GM08714 (cell line): ENCODE data around the gene TBC1D21.

Experiments used
- H3K4me3 ChIP-seq: fragments of 200-500 bp; sonication (Bioruptor generic); 2 replicates; pipeline ENCODE4 v1.5.1; 2014; ENCODE audit warnings: mild to moderate bottlenecking, low read length, inconsistent platforms
- ZNF274 ChIP-seq: IDR thresholded peaks from 2 replicates; pipeline ENCODE4 v1.6.1; 2012; ENCODE audit warnings: mild to moderate bottlenecking, low read depth, low read length

The TBC1D21 gene, protein sequence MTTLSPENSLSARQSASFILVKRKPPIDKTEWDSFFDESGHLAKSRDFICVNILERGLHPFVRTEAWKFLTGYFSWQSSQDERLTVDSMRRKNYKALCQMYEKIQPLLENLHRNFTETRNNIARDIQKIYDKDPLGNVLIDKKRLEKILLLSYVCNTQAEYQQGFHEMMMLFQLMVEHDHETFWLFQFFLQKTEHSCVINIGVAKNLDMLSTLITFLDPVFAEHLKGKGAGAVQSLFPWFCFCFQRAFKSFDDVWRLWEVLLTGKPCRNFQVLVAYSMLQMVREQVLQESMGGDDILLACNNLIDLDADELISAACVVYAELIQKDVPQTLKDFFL

DNA sequence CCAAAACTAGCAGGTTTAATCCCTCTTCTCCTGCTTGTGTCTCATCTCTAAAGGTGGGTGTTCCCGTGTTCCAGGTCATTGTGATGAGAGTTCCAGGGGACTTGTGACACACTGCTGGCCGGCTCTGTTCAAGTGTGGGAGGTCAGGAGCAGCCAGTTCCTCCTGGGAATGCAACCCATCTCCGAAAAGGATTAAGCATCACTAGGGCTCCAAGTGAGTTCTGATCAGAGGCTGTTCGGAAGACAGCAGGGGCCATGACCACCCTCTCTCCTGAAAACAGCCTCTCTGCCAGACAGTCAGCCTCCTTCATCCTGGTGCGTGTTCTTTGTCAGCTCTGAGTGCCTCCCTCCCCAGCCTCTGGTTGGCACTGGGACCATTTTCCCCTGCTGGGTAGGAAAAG lies at the start of gene TBC1D21:
TSS of gene TBC1D21 (plus strand) at position 109 of the 400 bp plus-strand sequence. CDS start at position 255, 146 bp downstream.
- H3K4me3 ChIP-seq = no peak within 1 kb of the TSS
- TF ChIP-seq ZNF274 = no peak

DNA sequence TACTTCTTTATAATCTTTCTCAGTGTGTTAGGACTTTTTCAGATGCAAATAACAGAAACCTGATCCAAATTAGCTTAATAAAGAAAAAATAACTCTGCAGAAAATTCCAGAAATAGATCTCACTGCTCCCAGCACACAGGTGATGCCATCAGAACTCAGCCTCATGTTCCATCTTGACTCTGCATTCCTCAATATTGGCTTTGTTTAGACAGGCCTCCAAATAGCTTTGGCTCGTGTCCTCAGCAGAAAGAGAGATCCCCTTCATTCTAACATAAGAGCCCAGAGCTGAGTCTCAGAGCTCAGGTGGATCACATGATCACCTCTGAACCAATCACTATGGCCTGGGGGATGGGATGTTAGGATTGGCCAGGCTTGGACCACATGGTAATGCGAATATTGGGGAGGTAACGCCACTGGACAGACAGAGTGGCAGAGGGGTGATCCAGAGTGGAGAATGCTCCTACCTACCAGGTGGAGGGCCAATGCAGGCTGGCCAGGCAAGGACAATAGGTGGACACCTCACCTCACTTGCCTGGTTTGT lies 46.6 kb upstream of the TBC1D21 start:
- TF ChIP-seq ZNF274 = no peak
- H3K4me3 ChIP-seq = no peak overlapping the region

DNA sequence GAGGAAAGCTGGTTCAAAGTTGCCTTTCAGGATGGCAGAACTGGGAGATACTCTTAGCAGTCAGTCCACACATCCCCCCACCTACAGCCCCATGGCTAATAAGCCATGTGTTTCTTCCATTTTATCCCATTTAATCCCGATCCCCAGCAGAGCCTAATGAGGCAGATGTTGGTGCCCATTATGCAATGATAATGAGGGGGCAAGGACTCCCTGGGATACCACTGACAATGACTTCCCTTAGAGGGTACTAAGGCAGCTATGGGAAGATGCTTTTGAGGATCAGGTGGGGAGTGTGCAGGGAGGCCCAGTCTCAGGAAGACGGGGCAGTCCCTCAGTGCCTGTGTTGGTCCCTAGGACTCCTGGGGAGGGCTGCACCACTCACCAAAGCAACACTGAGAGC lies 43.8 kb upstream of the TBC1D21 start:
- TF ChIP-seq ZNF274 = no peak

DNA sequence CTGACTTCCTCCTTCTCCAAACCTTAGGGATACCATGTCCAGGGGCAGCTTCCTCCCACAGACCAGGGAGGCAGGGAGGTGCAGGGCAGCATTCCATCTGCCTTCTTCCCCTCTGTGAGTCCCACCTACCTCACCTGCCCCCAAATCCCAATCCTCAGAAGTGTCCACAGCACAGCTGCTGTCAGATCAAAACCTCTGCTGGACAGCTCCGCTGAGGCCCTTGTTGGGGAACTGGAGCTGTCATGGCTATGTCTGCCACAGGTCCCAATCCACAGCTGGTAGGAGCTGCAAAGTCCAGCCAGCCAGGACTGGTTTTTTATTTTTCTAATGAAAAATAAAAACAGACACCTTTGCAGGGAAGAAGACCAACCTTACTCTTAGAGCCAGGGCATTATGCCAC lies 40.7 kb upstream of the TBC1D21 start:
- H3K4me3 ChIP-seq = no peak overlapping the region
- no peak for TF ChIP-seq ZNF274

More for the DNA sequence above, 43.8 kb upstream of the TBC1D21 start:
- no peak overlapping the region for H3K4me3 ChIP-seq

DNA sequence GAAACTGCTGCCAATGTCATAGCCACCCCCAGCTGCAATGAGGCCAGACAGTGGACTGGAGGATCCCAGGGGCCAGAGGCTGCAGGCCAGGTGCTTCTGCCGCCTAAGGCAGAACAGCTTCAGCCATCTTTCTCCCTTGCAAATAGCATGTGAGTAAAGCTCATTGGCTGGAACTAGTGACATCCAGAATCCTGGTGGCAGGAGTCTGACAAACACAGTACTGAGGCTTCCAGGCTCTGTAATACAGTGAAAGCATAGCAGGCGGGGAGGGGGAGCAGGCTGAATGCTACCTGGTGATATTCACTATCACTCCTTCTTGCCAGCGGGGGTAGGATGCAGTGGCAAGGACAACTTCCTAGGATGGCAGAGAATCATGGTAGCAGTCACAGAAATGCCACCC lies 36.5 kb upstream of the TBC1D21 start:
- no peak overlapping the region for H3K4me3 ChIP-seq
- TF ChIP-seq ZNF274 = no peak

DNA sequence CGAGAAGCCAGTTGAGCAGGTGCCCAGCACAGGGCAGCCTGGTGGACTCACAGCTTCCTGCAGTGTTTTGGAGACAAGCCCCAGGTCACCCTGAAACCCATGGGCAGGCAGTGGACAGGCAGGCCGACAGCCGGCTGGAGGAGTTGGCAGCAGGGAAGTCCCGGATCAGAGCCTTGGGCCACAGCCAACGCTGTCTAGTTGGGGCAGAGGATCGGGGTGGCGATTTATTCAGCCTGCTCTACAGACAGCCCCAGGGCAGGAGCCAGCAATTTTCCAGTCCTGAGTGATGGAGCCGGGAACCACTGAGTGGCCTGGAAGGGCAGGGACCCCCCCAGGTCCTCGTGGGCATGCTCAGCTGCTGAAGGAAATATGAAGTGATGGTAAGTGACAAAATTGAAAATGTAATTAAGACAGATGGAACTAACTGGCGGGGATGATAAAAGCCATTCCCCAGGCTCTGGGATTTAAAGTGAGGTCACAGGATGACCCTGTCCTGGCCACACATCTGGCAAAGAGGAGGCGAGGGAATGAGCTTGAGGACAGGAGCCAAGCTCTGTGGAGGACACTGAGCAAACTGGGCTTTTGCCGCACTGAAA lies 34.4 kb upstream of the TBC1D21 start:
- no peak overlapping the region for H3K4me3 ChIP-seq
- no peak for TF ChIP-seq ZNF274

DNA sequence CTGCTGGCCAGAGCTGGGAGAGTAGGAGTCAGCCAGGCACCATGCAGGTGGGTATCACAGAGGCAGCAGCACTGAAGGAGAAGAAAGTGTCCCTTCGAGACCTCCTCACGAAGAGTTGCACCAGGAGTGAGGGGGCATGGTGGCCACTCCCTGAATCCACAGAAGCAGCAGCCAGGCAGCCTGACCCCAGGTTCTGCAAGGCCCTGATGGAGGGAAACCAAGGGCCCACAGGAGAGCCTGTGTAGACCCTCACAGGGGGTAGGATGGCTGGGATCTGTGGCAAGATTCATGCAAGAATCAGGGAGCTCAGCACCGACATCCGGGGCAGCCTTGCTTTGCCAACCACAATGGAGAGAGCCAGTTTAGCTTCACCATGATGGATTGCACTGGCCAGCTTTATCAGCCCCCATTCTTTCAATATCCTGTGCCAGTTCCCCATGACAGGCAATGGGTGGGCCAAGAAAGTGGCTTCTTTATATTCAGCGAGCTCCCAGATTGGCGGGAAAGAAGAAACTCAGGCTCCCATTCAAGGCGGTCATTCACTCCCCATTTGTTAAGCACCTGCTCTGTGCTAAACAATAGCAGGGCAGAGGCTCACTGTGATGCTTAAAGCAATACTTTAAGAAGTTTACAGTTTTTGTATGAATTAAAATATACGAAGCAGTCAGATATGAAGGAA lies 33.5 kb upstream of the TBC1D21 start:
- no peak overlapping the region for H3K4me3 ChIP-seq
- TF ChIP-seq ZNF274 = no peak

DNA sequence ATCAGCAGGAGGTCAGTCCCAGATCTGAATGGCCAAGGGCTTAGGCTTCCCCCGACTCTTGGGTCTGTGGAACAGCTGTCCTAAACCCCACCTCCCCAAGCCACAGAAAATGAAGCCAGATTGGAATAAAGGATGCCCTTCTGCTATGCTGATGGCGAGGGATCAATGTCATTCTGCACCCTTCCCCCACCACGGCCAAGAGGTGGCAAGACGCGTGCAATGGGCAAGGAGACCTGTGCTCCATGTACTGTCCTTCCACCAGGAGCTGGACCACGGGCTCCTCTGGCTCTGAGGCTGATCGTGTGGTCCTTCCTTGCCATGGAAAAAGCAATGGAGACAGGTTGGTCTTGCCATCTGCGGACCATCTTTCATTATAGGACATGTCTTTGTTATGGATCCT lies 32.6 kb upstream of the TBC1D21 start:
- no peak for TF ChIP-seq ZNF274
- no peak overlapping the region for H3K4me3 ChIP-seq

DNA sequence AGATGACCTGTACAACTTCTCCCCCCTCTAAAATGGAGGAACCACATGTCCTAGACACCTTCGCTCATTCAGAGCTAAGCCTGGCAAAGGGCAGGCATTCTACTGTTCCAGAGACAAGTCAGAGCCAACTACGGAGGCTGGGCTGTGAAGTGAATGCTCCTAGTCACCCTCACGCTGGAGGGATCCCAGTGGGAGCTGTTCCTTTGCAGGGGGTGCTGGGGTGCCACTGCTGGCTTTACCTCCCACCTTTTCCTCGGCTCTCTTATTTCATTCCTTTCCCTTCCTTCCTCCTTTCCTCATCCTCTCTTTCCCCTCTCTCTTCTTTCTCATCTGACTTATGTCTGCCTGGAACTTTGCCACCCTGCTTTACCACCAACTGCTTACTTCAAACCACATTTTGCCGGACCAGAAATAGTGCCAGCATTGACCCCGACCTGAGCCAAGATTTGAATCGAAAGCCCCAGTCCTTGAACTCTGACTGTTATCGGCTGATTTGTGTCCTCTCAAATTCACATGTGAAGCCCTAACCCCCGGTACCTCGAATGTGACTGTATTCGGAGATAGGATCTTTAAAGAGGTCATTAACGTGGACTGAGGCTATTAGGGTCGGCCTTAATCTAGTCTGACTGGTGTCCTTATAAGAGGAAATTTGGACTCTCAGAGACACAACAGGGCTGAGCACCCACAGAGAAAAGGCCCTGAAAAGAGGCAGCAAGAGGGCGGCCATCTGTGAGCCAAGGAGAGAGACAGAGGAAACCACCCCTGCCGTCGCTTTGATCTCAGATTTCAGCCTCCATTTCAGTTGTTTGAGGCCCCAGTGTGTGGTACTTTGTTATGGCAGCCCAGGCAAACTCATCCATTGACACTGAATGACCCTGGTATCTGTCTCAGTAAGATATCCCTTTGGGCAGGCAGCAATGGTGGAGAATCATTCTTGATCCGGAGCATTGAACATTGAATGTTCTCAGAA lies 31.3 kb upstream of the TBC1D21 start:
- H3K4me3 ChIP-seq = no peak overlapping the region
- TF ChIP-seq ZNF274 = no peak

DNA sequence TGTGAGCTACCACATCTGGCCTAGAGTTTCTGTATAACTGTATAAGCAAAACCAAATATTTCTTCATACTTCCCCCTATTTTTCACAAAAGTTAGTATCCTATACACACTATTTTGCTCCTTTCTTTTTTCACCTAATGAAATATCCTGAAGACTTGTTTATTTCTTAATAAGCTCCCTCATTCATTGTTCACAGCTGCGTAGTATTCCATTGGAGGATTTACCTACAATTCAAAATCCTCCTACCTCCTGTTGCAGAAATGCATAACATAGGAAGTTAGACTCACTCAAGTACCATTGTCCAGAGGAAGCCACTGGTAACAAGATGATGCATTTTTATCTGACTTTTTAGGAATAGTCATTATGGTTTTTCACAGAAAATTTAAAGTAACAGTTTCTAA lies 29.6 kb upstream of the TBC1D21 start:
- H3K4me3 ChIP-seq = no peak overlapping the region
- TF ChIP-seq ZNF274 = no peak

DNA sequence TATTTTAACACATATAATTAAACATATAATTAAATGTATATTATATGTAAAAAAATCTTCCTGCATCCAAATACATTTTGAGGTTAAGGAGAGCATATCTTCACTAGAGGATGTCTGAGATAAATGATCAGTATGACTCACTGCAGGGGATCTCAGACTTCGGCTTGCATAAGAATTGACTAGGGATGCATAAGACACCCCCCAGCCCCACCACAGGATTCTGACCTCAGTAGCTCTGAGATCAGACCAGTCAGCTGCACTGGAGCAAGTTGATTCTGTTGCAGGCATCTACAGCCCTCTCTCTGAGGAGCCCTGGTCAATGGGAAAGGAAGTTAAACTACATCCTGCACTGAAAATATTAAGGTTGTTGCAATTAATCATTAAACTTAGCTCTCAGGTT lies 29.0 kb upstream of the TBC1D21 start:
- TF ChIP-seq ZNF274 = no peak
- H3K4me3 ChIP-seq = no peak overlapping the region

DNA sequence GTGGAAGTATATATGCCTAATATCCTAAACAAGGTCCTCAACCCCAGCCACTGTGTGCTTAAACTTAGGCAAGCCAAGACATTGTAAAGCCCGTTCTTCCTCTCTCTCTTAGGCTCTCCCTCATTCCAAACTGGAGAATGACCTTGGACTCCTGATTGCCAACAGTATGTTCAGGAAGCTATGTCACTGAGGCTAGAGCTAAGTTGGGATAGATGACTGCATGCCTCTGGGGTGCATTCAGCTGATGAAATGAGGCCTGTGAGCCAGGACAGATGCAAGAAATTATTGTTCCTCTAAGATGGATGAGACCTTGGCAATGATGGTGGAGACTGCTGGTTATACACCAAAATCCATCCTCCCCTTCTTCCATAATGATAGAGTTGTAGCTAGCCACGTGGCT lies 27.9 kb upstream of the TBC1D21 start:
- no peak for TF ChIP-seq ZNF274
- H3K4me3 ChIP-seq = no peak overlapping the region

DNA sequence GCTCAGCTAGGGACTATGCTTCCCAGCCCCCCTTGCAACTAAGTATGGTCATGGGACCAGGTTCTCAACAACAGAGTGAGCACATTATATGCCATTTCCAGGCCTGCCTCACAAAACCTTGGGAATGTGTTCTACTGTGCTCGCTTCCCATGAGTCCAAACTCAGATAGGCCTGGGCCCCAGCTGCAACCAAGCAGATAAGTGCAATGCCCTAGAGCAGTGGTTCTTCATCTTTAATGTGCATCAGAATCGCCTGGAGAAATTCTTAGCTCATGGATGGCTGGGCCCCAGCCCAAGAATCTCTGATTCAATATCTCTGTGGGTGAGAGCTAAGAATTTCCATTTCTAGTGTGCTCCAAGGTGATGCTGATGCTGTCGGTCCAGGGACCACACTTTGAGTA lies 27.5 kb upstream of the TBC1D21 start:
- no peak overlapping the region for H3K4me3 ChIP-seq
- TF ChIP-seq ZNF274 = no peak

DNA sequence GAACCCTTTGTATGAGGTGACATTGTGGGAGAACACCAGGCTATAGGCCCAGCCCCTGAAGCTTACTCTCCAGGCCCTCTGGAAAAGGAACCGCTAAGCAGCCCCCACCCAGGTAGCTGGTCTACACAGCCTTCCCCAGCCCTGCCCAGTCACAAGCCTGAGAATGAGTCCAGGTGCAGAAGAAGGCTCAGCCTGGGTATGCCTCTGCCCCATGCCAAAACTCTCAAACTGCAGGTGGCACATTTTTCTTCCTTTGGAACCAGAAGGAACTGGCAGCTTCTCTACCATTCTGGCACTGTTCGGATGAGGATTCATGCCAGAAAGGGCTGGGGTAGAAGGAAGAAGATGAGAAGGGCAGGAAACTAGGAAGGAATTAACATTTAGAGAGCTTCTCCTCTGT lies 23.7 kb upstream of the TBC1D21 start:
- no peak for TF ChIP-seq ZNF274

More for the DNA sequence above, 23.7 kb upstream of the TBC1D21 start:
- H3K4me3 ChIP-seq = no peak overlapping the region
